Forelimb muscle (tissue), 1 donor: ENCODE results near the gene MICB. TPM values are rescaled to one million over a fixed set of nuclear protein-coding genes. Genes with fewer than 3 reads are reported as not detected.
"Not testable (repeated sequence)": the region's sequence is repeated elsewhere in the genome, so short reads cannot be mapped to it uniquely, and the experiment has no call there.

Experiments used
- DNase-seq: peaks from one replicate; pipeline ENCODE4 v3.0.0-alpha.2; 2013; ENCODE audit warnings: low read depth
- polyA plus RNA-seq: library from polyadenylated mRNA; unstranded; fragments of 120-200 nt; gene quantifications from one replicate; pipeline ENCODE4 v1.2.1, GENCODE V29; 2013; ENCODE audit not compliant: insufficient read length

MICB gene
- polyA plus RNA-seq, 1 donor: 1.1 TPM

- no peak for DNase-seq
These were observed 41.0 kb downstream of the MICB start for GRCh38 chr6:31538805-31539400.

DNA sequence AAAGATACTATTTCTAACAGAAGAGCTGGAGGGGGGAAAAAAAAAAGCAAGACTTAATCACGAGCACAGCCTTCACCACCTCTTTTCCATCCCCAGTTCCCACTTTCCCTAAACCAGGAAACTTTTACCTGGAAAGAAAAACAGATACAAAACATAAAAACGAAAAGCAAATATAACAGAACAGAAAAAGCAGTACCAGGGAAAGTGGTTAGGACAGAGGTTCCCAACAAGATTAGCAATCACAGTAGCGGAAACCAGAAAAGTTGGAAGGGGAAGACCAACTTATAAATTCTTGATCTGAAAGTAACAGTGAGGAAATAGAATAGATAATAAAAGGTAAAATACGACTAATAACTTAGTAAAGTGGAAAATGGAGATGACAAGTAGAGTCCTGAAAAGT, 42.7 kb downstream of the MICB start:
- DNase-seq: no peak

DNA sequence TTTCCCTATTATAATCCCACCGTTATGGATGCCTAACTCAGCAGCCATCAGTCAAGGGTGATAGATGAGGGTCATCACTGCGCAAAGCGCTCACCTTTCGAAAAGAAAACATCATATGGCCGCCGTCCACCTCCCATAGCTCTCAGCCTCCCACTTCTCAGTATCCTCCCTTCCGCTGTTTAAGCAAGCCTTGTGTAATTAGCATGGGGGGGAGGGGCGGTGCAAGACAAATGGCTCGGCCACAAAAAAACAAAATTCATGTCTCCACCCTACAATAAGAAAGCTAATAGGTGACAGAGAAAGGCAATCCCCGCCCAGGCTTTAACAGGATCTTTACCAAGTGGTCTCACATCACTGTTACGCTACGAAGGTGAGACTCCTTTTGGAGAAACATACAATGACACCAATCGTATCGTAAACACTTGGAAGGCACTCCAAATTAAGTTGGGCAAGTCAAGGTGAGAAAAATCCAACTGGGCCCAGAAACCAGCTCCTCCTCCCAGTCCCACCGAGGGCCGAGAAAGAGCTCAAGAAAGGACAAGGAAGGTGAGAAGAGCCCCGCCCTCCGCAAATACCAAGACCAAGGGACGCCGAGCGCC, 43.2 kb downstream of the MICB start:
- DNase-seq: no peak

GRCh38 chr6:31541658-31542521, 43.9 kb downstream of the MICB start, which contains the start of gene DDX39B:
TSS of gene DDX39B (minus strand) at chr6:31542003. CDS start at chr6:31540532, 1,471 bp downstream.
- DNase-seq: peak; percentile 96

GRCh38 chr6:31543639-31544038, 45.7 kb downstream of the MICB start:
- DNase-seq: no peak

DNA sequence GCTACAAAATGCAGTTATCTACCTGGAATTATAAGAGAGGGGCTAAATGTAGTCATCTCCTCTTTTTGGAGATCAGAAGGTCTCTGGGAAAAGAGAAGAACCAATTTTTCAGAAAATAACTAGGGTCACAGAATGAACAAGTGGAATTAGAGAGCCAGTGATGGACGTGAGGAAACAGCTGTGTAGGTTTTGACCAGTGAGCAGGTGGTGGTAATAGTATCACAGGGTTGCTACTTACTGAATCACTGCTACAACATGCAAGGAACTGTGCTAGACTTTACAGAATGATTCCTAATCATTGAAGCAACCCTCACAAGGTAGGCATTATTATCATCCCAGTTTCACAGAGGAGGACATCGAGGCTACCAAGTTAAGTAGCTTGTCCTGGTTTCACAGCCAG, 46.7 kb downstream of the MICB start:
- DNase-seq: no peak

- no peak for DNase-seq
These were observed 47.3 kb downstream of the MICB start for GRCh38 chr6:31545291-31545690.

DNA sequence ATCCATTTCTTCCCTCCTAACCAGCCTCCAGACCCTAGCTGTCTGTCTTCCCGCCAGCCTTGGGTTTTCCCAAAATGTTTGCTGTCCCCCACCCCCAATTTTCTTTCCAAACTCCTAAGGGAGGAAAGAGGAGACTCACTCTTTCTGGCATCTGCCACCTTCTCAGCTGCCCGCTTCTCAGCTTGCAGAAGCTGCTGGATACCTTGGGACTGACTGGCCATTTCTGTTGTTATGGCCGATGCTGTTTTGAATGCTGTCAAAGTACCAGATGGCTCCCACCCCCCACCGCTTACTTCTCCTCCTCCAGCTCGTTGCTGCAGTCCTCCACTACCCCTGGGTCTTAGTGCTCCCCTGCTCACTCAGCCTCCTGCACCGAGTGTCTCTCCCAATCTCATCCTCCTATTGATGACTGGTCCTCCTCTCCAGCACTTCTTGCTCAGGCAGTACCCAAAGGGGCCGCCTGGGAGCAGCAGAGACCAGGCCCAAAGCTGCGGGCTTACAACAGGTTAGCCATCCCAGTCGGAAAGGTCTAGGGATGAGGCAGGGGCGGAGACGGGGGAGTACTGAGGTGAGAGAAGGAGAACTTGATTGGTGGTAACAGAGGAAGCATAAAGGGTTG, 48.5 kb downstream of the MICB start, which contains the start of gene ATP6V1G2:
Gene ATP6V1G2, minus strand, starts transcription at position 270 of the 619 bp plus-strand sequence. Its CDS starts 49 bp downstream, at position 221.
- DNase-seq: no peak

- DNase-seq: peak; percentile 98
These were observed 49.2 kb downstream of the MICB start, which contains the start of gene NFKBIL1 for GRCh38 chr6:31546958-31547726. TSS of gene NFKBIL1 (plus strand) at chr6:31547608. CDS start at chr6:31547695, 87 bp downstream.

DNA sequence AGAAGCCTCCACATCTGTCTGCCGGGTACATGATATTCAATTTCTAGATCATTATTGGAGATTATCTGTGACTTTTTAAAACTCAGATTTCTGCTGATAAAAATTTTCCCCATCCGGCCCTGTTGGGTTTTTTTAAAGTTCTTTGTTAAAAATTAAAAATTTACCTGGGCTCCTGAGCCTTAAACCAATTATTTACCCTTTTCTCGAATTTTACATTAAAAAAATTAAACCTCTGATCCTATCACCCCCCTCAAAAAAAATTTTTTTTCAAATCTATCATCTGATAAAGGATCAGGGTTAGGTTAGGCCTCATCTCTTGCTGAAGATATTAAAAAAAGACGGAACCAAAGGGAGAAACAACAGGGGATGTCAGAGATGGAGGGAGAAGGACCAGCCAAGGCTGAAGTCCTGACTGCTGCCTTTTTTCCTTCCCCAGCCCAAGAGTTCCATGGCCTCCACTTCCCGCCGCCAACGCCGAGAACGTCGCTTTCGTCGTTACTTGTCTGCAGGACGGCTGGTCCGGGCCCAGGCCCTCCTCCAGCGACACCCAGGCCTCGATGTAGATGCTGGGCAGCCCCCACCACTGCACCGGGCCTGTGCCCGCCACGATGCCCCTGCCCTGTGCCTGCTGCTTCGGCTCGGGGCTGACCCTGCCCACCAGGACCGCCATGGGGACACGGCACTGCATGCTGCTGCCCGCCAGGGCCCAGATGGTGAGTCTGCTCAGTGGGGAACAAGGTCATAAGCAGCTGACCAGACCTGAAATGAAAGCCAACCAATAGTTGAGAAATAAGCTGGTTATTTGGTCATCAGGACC, 50.0 kb downstream of the MICB start:
- DNase-seq: no peak

DNA sequence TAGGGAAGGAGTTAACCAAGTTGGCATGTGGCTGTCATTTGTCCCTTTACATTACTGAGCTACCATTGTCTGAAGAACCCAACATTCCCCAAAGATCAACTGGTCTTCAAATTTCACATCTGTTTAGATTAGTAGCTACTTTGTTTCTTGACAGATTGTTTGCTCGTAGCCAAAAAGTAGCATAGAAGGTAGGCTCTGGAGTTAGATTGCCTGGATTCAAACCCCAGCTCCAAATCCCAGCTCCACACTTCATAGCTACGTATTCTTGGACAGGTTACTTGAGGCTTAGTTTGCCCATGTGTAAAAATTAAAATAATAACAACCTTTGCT, 50.6 kb downstream of the MICB start:
- no peak for DNase-seq

- not testable (repeated sequence) for DNase-seq
These were observed 53.4 kb downstream of the MICB start for GRCh38 chr6:31551371-31551770.

DNA sequence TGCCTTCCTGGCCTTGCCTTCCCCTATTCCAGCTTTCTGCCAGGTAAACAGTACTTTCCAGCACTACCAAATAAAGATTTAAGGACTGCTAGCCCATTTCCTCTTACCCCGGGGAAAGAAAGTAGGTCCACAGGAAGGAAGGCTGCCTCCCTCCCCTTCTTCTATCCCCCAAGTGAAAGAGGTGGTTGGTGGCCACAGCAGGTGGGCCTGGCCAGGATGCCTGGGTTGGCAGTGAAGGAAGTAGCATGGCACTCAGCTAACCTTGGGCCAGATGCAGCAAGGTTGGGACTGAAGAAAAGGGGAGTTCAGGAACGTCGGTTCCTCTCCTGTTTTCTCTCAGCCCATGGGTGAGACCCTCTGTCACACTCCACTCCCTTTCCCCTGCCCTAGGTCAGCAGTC, 58.4 kb downstream of the MICB start:
- no peak for DNase-seq

GRCh38 chr6:31557443-31558317, 59.7 kb downstream of the MICB start:
- no peak for DNase-seq

DNA sequence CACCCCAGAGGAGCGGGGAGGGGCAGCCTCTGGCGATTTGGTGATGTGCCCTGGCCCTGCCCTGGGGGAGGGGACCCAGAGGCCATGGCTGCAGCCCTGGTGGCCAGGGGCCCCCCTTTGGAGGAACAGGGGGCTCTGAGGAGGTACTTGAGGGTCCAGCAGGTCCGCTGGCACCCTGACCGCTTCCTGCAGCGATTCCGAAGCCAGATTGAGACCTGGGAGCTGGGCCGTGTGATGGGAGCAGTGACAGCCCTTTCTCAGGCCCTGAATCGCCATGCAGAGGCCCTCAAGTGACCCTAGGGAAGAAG, 60.3 kb downstream of the MICB start:
- DNase-seq: no peak

DNA sequence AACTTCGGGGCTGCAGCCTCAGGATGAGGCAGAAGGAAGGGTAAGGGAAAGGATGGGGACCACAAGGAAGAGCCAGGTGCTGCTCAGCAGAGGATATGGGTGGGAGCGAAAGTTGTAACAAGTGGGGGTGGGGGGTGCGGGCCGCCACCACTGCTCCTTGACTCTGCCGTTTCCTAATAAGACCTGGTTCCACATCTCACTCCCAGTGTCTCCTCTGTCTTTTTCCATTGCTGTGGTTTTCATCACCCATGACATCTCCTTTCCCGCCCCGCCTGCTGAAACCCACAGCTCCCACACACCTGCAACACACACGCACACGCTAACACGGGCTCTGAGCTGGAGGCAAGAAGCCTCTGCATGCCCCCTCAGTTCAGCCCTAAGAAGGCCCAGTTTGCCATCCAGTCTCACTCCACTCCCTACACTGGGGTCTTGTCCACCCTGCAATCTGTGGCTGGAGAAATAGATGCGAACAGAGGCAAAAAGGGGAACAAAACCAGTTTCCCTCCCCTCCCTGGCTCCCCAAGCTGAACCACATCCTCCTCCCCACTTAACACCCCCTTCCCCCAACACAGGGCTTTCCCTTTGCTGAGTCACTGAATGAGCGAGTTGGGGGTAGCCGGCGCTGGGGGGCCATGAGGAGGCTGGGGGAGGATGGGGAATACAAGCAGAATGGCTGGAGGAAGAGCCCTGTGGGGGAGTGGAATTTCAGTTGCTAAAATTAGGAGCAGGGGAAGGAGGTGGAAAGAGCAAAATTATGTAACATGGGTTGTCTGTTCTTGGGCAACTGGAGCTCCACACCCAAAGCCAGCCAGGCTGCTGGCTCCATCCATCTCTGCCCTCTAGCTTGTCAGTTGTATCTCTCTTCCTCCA, 60.9 kb downstream of the MICB start:
- DNase-seq: no peak

DNA sequence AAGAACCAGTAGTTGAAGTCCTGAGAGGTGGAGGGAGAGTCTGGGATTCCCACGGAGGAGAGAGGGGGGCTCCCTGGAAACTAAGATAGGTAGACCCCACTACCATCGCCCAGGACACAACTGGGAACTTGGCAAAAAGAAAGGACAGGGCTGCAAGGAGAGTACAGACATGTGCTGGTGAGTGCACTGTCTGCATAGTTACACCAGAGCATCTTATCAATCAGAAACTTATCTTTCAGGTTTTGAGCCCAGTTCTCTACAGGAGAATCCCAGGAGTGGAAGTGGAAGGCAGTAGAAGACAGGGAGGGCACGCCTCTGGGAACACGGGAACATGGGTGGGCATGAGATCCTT, 61.6 kb downstream of the MICB start:
- DNase-seq: no peak

DNA sequence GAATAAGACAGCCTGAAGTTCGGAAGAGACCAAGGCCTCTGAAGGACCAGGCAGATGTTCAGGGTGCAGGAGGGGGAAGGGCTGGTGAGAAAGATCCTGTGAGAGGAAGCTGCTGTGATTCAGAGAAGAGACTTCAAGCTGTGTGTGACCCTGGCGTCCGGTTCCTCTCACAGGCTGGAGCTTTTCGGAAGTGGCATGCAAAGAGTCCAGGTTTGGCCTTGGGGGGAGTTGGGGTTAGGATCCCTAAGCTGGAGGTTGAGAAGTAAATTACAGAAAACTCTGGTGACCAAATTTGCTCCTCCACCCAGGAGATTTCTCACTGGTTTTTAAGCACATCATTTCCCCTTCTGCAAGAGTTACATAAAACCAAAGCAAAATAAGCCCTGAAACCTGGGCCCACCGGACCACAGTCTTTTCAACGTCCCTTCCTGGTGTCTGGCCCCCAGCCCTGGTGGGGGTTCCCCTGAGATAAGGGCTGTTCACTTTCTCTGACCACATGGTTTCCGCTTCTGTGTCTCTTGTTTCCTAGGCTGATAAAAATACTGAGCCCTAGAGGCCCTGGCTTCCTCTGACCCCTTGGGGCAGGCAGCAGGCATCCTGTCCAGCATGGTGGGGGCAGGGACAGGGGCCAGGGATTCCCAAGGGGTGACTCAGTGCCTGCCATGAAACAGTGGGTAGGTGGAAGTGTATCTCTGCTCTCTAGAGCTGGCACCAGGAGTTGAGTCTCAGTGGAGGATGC, 62.2 kb downstream of the MICB start:
- DNase-seq: no peak
